HTERT RPE-1 (cell line): Measurements from ENCODE around the gene AMBRA1.

Source experiments
- in situ Hi-C: fragments of 300-500 bp; cut with MboI; formaldehyde crosslinking; loops from 4 replicates; pipeline ENCODE4 v1.14.3; 2020; ENCODE audit warnings: low sequenced_read_pairs

The AMBRA1 gene

DNA sequence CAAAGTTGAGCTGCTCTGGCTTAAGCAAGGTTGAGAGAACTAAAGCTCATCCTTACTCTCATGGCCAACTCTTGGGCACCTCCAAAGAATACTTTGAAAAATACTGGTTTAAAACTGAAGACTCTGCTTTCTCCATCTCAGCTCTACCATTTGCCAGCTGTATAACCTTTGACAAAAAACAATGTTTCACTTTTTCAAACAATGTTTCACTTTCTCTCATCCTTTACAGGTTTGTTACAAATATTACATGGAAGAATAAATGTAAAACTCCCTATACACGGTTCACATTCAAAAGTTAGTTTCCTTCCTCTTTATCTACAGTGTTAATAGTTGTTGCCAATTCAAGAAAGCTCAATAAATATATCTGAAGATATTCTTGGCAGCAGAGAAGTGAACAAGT lies 19.2 kb downstream of the AMBRA1 start:
- in situ Hi-C loops = no loop called here

DNA sequence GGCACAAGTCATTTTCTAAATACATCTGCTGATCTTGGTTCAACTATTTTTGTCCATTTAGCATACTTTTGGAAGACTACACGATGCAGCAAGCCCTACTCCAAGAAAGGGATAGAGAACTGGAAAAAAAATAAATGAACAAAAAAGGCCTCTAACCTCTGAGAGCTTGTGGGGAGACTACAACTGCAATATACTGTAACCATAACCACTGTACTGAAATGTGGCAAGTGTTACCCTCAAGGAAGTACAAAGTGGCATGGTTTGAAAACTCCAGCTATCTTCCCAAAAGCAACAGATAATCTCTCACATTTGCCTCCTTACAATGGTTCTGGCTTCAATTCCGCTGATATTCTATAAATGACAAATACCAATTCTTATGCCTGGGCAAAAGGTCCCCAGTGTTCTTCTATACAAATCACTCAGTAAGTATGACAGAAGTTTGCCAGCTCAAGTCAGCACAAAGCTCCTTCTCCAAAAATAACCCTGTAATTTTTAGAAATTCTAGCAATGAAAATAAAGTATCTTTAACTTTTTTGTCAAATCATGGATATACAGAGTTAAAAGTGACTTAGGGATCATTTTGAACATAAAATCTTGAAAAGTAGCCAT lies 22.9 kb downstream of the AMBRA1 start:
- in situ Hi-C loops = no loop called here

- in situ Hi-C loops = no loop called here
Measured at GRCh38 chr11:46565232-46565840, 28.5 kb downstream of the AMBRA1 start.

DNA sequence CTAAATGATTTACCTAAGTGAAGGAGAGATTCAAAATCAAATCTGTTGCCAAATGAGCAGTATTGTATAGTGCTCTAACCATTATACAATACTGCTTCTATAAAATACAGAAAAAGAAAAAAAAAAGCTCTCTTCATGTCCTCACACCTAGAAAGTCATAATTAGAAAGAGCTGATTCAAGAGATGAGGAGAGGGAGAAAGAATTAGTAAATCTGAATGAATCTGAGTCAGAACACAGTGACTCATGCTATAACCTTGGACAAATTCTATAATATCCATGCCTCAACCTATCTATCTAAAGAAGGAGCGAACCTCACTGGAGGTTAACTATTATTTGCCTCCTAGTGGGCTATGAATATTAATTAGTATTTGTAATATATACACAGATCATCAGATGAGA lies 29.4 kb downstream of the AMBRA1 start:
- in situ Hi-C loops = no loop called here

DNA sequence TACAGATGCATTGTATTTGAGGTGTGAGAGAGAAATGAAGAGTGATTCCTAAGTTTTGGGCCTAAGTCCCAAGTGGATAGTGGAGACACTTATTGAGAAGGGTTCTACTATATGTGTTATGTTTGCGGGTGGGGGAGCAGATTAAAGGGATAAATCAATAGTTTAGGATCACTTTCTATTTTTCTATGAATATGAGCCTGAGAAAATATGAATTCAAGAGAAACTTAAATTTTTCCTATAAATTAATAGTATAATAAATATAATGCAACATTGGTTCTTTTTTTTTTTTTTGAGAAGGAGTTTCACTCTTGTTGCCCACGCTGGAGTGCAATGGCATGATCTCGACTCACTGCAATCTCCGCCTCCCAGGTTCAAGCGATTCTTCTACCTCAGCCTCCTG lies 31.3 kb downstream of the AMBRA1 start:
- in situ Hi-C loops = no loop called here

- in situ Hi-C loops = no loop called here
Measured at GRCh38 chr11:46560300-46560991, 33.4 kb downstream of the AMBRA1 start.

DNA sequence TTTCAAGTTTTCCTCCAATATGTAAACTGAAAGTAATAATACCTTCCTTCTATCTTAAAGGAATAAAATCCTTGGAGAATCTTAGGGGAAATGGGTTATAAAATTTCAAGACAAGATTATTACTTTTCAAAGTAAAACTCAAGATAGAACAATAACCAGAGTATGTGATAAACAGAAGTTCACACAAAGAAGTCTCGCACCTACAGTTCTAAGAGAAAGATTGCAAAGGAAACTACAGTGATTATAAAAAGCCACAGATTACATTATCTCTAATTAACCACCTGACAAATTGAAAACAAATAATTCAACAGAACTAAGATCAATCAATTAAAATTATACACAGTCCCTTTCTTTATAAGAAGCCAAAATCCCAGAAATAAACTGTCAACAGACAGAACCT lies 34.0 kb downstream of the AMBRA1 start:
- in situ Hi-C loops = no loop called here

DNA sequence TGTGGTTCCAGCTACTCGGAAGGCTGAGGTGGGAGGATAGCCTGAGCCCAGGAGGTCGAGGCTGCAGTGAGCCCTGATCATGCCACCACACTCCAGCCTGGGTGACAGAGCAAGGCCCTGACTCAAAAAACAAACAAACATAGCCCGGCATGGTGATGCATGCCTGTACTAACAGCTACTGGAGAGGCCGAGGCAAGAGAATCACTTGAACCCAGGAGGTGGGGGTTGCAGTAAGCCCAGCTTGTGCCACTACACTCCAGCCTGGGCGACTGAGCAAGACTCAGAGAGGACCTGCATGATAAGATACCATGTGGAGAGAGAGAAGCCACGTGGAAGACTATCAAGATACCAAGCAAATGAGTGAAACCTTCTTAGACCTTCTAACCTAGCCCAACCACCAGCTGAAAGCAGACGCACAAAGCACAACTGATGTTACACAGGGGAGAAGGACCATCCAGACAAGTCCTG lies 36.1 kb downstream of the AMBRA1 start:
- in situ Hi-C loops = no loop called here

DNA sequence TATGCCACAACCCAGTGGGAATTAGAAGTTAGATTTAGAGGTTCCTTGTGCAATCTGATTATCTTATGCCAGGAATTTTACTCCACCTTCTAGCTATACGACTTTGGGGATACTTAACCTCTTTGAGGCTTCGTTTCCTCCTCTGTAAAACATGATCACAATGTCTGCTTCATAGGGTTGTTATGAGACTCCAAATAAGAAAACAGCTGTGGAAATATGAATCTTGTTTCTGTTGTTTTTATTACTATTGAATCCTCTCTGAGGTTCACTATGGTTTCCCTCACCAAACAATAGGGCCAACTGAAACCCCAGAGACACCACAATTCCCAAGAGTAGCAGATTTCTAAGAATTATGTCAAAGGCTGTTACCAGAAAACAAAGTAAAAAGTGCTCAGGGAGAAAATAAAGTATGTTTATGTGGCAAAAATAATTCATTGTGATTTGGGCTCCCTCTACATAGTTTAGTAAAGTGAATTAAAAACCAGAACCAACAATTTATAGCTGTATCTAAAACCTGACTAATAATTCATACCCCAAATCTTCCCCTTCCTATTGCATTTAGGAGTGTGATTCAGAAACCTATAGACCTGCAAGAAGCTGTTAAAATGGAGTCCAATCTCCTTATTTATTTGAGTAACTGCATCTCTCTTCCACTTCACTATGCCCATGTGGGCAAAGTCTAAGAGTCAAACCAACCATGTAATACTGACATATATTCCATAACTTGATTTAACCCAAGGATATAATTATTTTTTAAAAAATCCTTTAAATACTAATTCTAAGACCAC lies 38.4 kb downstream of the AMBRA1 start:
- in situ Hi-C loops = no loop called here

DNA sequence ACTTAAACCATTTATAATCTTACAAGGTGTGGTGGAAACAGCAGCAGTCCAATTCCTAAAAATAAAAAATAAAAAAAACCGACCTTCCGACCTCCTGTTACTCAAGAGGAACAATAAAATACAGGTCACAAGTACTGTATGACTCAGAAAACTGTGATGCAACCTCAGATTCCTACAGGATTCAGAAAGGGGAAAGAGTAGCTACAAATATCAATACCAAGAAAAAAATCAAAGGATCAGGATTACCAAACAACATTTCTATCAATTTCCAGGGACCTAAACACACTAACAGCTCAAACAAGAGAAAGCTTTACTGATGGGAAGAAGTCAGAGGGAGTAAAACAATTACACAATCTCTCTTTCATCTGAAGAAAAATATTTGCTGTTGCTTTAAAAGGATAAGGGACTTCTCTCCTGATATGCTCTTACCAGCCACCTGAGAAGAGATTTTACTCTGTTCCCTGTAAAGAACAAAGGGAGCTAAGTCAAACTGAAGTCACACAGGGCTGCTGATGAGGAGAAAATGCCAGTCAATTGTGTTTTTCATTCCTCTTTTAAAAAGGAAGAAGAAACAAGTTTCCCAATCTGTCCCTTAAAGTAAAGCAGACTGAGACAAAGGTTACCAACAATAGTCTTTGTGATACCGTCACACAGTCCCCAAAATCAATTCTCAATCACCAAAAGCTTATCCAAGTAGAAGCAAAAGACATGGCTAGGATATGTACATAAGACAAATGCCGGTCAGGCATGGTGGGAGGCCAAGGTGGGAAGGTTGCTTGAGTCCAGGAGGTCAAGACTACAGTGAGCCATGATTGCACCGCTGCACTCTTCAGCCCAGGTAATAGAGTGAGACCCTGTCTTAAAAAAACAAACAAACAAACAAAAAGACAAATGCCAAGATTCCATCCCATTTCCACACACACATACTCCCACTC lies 39.3 kb downstream of the AMBRA1 start:
- in situ Hi-C loops = no loop called here

- in situ Hi-C loops = no loop called here
Measured at GRCh38 chr11:46553814-46554212, 40.0 kb downstream of the AMBRA1 start.

GRCh38 chr11:46551261-46551660 lies 42.6 kb downstream of the AMBRA1 start:
- in situ Hi-C loops = no loop called here

GRCh38 chr11:46547579-46547978 lies 46.2 kb downstream of the AMBRA1 start:
- in situ Hi-C loops = no loop called here

GRCh38 chr11:46543564-46543963 lies 50.3 kb downstream of the AMBRA1 start:
- in situ Hi-C loops = no loop called here

GRCh38 chr11:46541593-46542371 lies 52.0 kb downstream of the AMBRA1 start:
- in situ Hi-C loops = no loop called here

DNA sequence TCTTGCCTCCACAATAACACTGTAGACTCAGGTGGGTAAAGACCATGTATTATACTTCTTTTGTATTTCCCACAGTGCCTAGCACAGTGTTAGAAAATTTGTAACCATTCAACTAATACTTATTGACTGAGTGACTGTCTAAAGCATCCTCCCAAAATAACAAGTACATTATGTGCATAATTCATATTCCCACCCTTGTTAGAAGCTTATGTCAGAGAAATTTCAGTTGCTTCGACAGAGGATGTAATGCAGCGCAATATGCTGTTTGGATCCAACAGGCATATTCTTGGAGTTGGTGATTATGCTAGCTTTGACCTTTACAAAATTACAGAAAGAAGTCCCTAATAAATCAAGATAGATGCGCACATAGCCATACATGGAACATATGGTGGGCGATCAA lies 53.0 kb downstream of the AMBRA1 start:
- in situ Hi-C loops = no loop called here

GRCh38 chr11:46537537-46538295 lies 56.1 kb downstream of the AMBRA1 start:
- in situ Hi-C loops = no loop called here

DNA sequence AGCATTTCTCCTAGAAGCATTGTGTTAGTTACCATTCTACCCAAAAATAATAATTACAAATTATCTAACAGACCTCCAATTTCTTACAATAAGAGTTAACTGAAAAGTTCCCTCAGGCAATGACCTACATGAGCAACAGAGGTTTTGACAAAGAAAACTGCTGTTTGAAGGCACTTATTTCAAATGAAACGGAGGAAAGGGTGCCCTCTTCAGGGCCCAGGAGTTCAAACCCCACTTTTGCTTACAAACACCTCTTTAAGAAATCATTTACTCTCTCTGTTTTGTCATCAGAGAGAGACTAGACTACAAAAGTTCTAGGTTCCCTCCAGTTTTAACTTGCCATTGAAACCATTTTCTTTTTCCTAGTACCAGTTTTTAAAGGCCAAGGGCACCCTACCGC lies 56.7 kb downstream of the AMBRA1 start:
- in situ Hi-C loops = no loop called here

DNA sequence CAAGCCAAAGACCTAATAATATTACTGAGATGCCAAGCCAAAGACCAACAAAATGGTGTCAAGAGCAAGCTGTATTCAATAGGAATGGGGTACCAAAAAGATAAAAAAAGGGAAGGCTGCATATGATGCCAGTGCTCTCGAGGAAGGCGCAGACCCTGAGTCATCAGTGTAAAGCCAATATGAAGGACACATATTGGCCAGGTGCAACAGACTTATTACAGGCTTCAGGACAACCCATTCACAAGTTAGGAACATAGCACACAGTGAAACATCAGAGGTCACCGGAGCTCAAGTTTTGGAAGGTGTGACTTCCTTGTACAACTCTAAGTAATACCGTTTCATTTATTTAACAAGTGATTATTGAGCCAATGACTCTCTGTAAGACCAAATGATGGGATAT lies 58.1 kb downstream of the AMBRA1 start:
- in situ Hi-C loops = no loop called here
